Thoracic aorta (tissue), 2 donors: ENCODE results near the gene FAM117A. TPM values are rescaled to one million over a fixed set of nuclear protein-coding genes. Genes with fewer than 3 reads are reported as not detected.

Source experiments
- ATAC-seq: fragments of 150-250 bp; one replicate; pipeline ENCODE4 v1.8.0; 2017; ENCODE audit warnings: low read depth; ENCODE audit not compliant: insufficient number of reproducible peaks, low FRiP score
- DNase-seq: peaks from one replicate; pipeline ENCODE4 v3.0.0-alpha.2; 2020; ENCODE audit warnings: low spot score
- H3K27ac ChIP-seq, 2 donors: fragments of 200-600 bp; sonication (generic); 1 replicate in 1 of 2; 2 replicates in 1 of 2; pipeline ENCODE4 v1.5.1; 2016; ENCODE audit warnings: mild to moderate bottlenecking in 2 of 2, moderate library complexity in 2 of 2
- H3K27me3 ChIP-seq: fragments of 200-600 bp; sonication (generic); replicated peaks from 2 replicates; pipeline ENCODE4 v1.6.0; 2016; ENCODE audit warnings: mild to moderate bottlenecking; ENCODE audit not compliant: insufficient read depth
- H3K36me3 ChIP-seq: fragments of 200-600 bp; sonication (generic); one replicate; pipeline ENCODE4 v1.5.1; 2016
- H3K4me1 ChIP-seq, 2 donors: fragments of 200-600 bp; sonication (generic); 1 replicate in 1 of 2; 2 replicates in 1 of 2; pipeline versions ENCODE4 v1.5.1 to v1.6.0; 2016; ENCODE audit warnings: low read depth in 2 of 2, mild to moderate bottlenecking in 1 of 2; ENCODE audit not compliant: control insufficient read depth in 1 of 2
- H3K4me3 ChIP-seq: fragments of 200-600 bp; sonication (generic); 2 replicates; pipeline ENCODE4 v1.5.1; 2016; ENCODE audit warnings: mild to moderate bottlenecking
- H3K9me3 ChIP-seq: fragments of 200-600 bp; sonication (generic); 2 replicates; pipeline ENCODE4 v1.5.1; 2016
- CTCF ChIP-seq: fragments of 200-600 bp; sonication (generic); IDR thresholded peaks from one replicate; pipeline ENCODE4 v1.5.1; 2019; ENCODE audit warnings: antibody characterized with exemption
- total RNA-seq, 2 donors: library from RNA; depleted of rRNA; stranded (reverse); fragments of >200 nt; gene quantifications; one replicate each; pipeline versions ENCODE4 v1.1.0 to v1.2.3, GENCODE V29; 2016

Gene FAM117A
- total RNA-seq, 2 donors from 2014 or later = 12.1 to 23.7 TPM

- no peak for TF ChIP-seq CTCF
- DNase-seq (no peak), ATAC-seq (no peak)
- no peaks in the 10 kb centered on the region for H3K9me3 ChIP-seq
- no peaks in the 10 kb centered on the region for H3K27me3 ChIP-seq
- no peak overlapping the region for H3K4me3 ChIP-seq
- peaks cover 30% of the 10 kb centered on the region for H3K36me3 ChIP-seq
- no peak overlapping the region for H3K27ac ChIP-seq
- H3K4me1 ChIP-seq = peaks cover 24 to 50% of the 10 kb centered on the region in 2 donors
Observed at GRCh38 chr17:49793309-49793708, 29.4 kb upstream of the FAM117A start.

- peaks cover 28 to 46% of the 10 kb centered on the region in 2 donors for H3K4me1 ChIP-seq
- ATAC-seq = no peak
- H3K27ac ChIP-seq = peak overlapping the region; percentile 23 to 100
- no peaks in the 10 kb centered on the region for H3K9me3 ChIP-seq
- no peak for TF ChIP-seq CTCF
- H3K27me3 ChIP-seq = no peaks in the 10 kb centered on the region
- peak overlapping the region; percentile 91 for H3K4me3 ChIP-seq
- no peak for DNase-seq
- H3K36me3 ChIP-seq = peaks cover 14% of the 10 kb centered on the region
Observed at GRCh38 chr17:49789243-49789578, 25.3 kb upstream of the FAM117A start.

- Histone ChIP-seq H3K4me3 (peak within 1 kb of the TSS; percentile 91), H3K9me3 (no peaks in the 10 kb centered on the region), H3K27me3 (no peaks in the 10 kb centered on the region), H3K27ac (peak within 1 kb of the TSS; percentile 98 to 100), H3K36me3 (peaks cover 10% of the 10 kb centered on the region), H3K4me1 (peaks cover 31 to 50% of the 10 kb centered on the region in 2 donors)
- TF ChIP-seq CTCF = no peak
- DNase-seq (peak; percentile 96), ATAC-seq (peak; percentile 97)
Observed at GRCh38 chr17:49788478-49789242, 24.7 kb upstream of the FAM117A start, which contains the start of gene KAT7. KAT7 (plus strand) TSS chr17:49788681; CDS start chr17:49788835, 154 bp downstream.

GRCh38 chr17:49787884-49788477, 24.1 kb upstream of the FAM117A start:
- no peak for TF ChIP-seq CTCF
- Histone ChIP-seq H3K36me3 (peaks cover 9% of the 10 kb centered on the region), H3K9me3 (no peaks in the 10 kb centered on the region), H3K4me1 (peaks cover 35 to 57% of the 10 kb centered on the region in 2 donors), H3K27ac (peak overlapping the region; percentile 98 to 100), H3K27me3 (no peaks in the 10 kb centered on the region), H3K4me3 (peak overlapping the region; percentile 91)
- ATAC-seq (peak; percentile 4), DNase-seq (no peak)

GRCh38 chr17:49784636-49785035, 20.7 kb upstream of the FAM117A start:
- Histone ChIP-seq H3K27ac (no peak overlapping the region), H3K9me3 (no peaks in the 10 kb centered on the region)

More at GRCh38 chr17:49784636-49785035, 20.7 kb upstream of the FAM117A start:
- TF ChIP-seq CTCF = no peak
- ATAC-seq (no peak), DNase-seq (no peak)
- Histone ChIP-seq H3K4me3 (no peak overlapping the region), H3K27me3 (no peaks in the 10 kb centered on the region), H3K4me1 (peaks cover 19 to 39% of the 10 kb centered on the region in 2 donors), H3K36me3 (no peaks in the 10 kb centered on the region)
